GM23338 (cell line): ENCODE results near the gene PTGR3.

Source experiments
- CREB1 ChIP-seq: fragments of 250-450 bp; sonication (Bioruptor Pico); IDR thresholded peaks from 2 replicates; pipeline ENCODE4 v1.5.0; 2020; ENCODE audit warnings: low read depth, mild to moderate bottlenecking, moderate library complexity
- CTCF ChIP-seq, 2 experiments: fragments of 200-600 bp in 1 of 2; sonication (generic) in 1 of 2; conservative IDR thresholded peaks; 2 replicates each; pipeline versions ENCODE4 v1.5.1 to v1.6.1; 2016 to 2017; ENCODE audit warnings: antibody characterized with exemption in 2 of 2, low read depth in 2 of 2, mild to moderate bottlenecking in 2 of 2, moderate library complexity in 1 of 2
- ETS1 ChIP-seq: IDR thresholded peaks from 2 replicates; pipeline ENCODE4 v1.6.1; 2016; ENCODE audit warnings: antibody characterized with exemption
- EZH2 ChIP-seq: fragments of 200-600 bp; sonication (generic); IDR thresholded peaks from one replicate; pipeline ENCODE4 v1.8.0; 2017; ENCODE audit warnings: antibody characterized with exemption, mild to moderate bottlenecking, low read depth; ENCODE audit not compliant: unreplicated experiment
- EZH2phosphoT487 ChIP-seq: fragments of 200-600 bp; sonication (generic); IDR thresholded peaks from one replicate; pipeline ENCODE4 v1.8.1; 2018; ENCODE audit warnings: antibody characterized with exemption; ENCODE audit not compliant: unreplicated experiment
- JUNB ChIP-seq: IDR thresholded peaks from one replicate; pipeline ENCODE4 v1.6.1; 2016; ENCODE audit warnings: antibody characterized with exemption; ENCODE audit not compliant: unreplicated experiment
- POLR2AphosphoS5 ChIP-seq: IDR thresholded peaks from 2 replicates; pipeline ENCODE4 v1.6.1; 2016; ENCODE audit warnings: antibody characterized with exemption, low read depth
- ZNF114 ChIP-seq: fragments of 250-450 bp; sonication (Bioruptor Pico); IDR thresholded peaks from 2 replicates; pipeline ENCODE4 v1.5.0; 2020; ENCODE audit warnings: mild to moderate bottlenecking, moderate library complexity
- TF ChIP-seq, protein P1 (sequence below): IDR thresholded peaks from one replicate; pipeline ENCODE4 v1.6.1; 2018; ENCODE audit warnings: antibody characterized with exemption; ENCODE audit not compliant: unreplicated experiment

GRCh38 chr18:75209951-75210258 is 966 bp upstream of the PTGR3 start:
- TF ChIP-seq EZH2phosphoT487 (no peak), CTCF (conservative IDR thresholded peaks at IDR 0.05; ENCODE audit: low read depth in 2 of 2) (no peak), POLR2AphosphoS5 (no peak), EZH2 (peak; percentile 8), CREB1 (CRISPR knock-in tag) (no peak), ZNF114 (CRISPR knock-in tag) (no peak), JUNB (no peak), ETS1 (no peak)
- TF ChIP-seq, protein P1, sequence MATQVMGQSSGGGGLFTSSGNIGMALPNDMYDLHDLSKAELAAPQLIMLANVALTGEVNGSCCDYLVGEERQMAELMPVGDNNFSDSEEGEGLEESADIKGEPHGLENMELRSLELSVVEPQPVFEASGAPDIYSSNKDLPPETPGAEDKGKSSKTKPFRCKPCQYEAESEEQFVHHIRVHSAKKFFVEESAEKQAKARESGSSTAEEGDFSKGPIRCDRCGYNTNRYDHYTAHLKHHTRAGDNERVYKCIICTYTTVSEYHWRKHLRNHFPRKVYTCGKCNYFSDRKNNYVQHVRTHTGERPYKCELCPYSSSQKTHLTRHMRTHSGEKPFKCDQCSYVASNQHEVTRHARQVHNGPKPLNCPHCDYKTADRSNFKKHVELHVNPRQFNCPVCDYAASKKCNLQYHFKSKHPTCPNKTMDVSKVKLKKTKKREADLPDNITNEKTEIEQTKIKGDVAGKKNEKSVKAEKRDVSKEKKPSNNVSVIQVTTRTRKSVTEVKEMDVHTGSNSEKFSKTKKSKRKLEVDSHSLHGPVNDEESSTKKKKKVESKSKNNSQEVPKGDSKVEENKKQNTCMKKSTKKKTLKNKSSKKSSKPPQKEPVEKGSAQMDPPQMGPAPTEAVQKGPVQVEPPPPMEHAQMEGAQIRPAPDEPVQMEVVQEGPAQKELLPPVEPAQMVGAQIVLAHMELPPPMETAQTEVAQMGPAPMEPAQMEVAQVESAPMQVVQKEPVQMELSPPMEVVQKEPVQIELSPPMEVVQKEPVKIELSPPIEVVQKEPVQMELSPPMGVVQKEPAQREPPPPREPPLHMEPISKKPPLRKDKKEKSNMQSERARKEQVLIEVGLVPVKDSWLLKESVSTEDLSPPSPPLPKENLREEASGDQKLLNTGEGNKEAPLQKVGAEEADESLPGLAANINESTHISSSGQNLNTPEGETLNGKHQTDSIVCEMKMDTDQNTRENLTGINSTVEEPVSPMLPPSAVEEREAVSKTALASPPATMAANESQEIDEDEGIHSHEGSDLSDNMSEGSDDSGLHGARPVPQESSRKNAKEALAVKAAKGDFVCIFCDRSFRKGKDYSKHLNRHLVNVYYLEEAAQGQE = no peak
